Fibroblast of villous mesenchyme (primary cell): ENCODE measurements around the gene TPCN2. TPM values are rescaled to one million over a fixed set of nuclear protein-coding genes. Genes with fewer than 3 reads are reported as not detected.

Source experiments
- DNase-seq: peaks from one replicate; pipeline ENCODE4 v3.0.0-alpha.2; 2010; ENCODE audit warnings: low read depth
- H3K4me3 ChIP-seq: 2 replicates; pipeline ENCODE4 v1.5.1; 2011; ENCODE audit warnings: low read depth, mild to moderate bottlenecking, low read length
- total RNA-seq: library from RNA; depleted of rRNA; stranded (reverse); fragments of >200 nt; gene quantifications from 2 replicates; pipeline ENCODE4 v1.2.3, GENCODE V29; 2012
- TF ChIP-seq, protein P1 (sequence below): IDR thresholded peaks from 2 replicates; pipeline ENCODE4 v1.5.1; 2012; ENCODE audit warnings: low read depth, mild to moderate bottlenecking, low read length; ENCODE audit not compliant: insufficient read depth

TPCN2 gene
- total RNA-seq, 1 donor = 10.4 TPM

DNA sequence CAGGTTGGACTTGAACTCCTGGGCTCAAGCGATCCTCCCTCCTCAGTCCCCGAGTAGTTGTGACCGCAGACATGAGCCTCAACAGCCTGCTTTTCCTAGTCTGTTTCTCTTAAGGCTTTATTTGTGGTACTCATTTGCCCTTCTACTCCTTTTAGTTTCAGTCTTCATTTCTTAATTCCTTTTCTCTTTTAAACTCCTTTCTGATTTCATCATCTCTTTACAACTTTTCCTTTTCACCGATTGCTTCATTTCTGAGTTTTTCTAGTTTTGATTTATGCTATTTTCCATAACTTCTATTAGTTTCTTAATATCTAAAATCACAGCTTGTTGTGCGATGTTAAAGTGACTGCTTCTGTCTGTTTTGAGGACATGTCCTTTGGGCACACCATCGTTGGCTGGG lies 18.4 kb upstream of the TPCN2 start:
- TF ChIP-seq, protein P1, sequence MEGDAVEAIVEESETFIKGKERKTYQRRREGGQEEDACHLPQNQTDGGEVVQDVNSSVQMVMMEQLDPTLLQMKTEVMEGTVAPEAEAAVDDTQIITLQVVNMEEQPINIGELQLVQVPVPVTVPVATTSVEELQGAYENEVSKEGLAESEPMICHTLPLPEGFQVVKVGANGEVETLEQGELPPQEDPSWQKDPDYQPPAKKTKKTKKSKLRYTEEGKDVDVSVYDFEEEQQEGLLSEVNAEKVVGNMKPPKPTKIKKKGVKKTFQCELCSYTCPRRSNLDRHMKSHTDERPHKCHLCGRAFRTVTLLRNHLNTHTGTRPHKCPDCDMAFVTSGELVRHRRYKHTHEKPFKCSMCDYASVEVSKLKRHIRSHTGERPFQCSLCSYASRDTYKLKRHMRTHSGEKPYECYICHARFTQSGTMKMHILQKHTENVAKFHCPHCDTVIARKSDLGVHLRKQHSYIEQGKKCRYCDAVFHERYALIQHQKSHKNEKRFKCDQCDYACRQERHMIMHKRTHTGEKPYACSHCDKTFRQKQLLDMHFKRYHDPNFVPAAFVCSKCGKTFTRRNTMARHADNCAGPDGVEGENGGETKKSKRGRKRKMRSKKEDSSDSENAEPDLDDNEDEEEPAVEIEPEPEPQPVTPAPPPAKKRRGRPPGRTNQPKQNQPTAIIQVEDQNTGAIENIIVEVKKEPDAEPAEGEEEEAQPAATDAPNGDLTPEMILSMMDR = no peak
- peak; percentile 36 for DNase-seq
- H3K4me3 ChIP-seq = no peak overlapping the region

DNA sequence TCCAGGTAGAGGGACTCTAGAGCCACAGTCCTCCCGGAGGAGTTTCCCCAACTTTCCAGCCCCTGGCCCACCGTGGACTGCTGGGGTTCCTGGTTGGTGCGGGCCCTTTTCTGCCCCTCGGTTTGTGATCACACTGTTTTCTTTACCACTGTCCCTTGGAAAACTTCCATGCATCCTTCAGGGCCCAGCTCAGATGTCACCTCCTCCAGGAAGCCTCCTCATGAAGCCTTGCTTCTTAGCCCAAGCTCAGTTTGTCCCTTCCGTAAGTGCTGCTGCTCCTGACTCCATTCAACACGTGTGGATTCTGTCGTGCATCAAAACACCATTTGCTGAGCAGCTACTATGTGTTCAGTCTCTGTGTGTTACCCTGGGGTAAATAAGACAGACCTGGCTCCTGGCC lies 15.9 kb upstream of the TPCN2 start:
- no peak overlapping the region for H3K4me3 ChIP-seq
- DNase-seq = no peak
- TF ChIP-seq, protein P1 = no peak

DNA sequence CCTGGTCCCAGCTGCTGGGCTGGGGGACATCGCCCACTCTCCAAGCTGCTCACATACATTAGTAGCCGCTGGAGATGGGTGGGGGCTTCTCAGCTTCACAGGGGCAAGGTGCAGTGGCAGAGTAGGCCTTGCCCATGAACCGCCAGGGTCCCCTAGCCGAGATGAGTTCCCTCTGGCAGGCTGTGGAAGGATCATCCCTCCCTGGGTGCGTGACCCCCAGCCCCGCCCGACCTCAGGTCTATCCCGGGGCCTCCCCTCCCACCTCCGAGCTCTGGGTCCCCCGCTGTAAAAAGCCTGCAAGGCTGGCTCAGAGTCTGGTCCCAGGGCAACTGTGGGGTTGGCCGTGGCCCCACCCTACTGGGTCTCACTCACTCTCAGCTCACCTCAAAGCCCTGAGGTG lies 15.3 kb upstream of the TPCN2 start:
- TF ChIP-seq, protein P1 = no peak
- no peak overlapping the region for H3K4me3 ChIP-seq
- no peak for DNase-seq

DNA sequence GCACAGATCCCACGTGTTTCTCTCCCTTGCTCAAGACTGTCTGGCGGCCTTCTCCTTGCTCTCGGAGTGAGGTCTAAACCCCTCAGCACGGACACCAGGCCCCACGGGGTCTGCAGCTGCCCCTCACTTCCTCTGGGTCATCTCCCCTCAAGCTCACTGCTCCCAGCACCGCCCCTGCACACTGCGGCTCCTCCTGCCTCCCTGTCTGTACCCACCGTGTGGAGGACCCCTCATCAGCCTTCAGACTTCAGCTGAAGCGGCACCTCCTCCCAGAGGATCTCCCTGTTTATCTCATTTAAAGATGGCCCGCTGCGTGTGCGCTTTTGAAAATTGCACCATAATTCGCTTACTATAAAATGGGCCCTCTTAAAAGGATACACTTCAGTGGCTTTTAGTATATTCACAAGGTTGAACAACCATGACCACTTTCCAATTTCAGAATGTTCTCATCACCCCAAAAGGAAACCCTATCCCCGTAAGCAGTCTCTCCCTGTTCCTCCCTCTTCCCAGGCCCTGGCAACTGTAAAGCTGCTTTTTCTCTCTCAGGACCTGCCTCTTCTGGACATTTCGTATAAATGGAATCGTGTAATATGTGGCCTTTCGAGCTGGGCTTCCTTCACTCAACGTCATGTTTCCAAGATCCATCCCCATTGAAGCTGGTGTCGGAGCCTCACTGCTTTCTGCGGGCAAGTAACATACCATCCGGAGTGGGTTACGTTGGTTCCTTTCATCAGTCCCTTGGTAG lies 14.4 kb upstream of the TPCN2 start:
- no peak overlapping the region for H3K4me3 ChIP-seq
- TF ChIP-seq, protein P1 = no peak
- DNase-seq = no peak

DNA sequence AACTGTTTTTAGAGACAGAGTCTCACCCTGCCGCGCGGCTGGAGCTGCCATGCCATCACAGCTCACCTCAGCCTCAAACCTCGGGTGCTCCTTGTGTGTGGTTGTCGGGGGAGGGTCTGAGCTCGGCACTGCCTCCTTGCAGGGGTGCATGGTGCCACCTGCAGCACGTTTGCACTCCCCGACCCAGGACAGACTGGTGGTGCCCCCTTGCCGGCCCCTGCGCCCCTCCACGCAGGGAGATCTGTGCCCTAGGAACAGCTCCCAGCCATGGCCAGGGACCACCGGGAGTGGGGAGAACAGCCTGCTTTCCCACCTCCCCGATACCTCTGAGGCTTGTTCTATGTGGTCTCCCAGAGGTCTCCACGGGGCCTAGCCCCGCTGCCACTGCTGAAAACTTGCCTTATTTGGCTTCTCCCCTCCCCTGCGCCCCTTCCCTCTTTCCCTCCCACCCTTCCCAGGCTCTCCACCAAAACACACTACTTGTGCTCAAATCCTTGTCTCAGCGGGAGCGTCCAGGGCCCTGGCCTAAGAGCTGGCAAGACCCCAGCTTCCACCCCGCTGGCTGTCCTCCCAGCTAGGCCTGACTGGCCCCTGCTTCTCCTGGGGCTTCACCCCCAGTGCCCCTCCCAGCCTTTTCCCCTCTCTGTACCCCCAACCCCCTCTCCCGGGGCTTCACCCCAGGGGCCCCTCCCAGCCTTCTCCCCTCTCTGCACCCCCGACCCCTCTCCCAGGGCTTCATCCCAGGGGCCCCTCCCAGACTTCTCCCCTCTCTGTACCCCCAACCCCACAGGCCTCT lies 13.4 kb upstream of the TPCN2 start:
- TF ChIP-seq, protein P1 = no peak
- no peak for DNase-seq
- H3K4me3 ChIP-seq = no peak overlapping the region

DNA sequence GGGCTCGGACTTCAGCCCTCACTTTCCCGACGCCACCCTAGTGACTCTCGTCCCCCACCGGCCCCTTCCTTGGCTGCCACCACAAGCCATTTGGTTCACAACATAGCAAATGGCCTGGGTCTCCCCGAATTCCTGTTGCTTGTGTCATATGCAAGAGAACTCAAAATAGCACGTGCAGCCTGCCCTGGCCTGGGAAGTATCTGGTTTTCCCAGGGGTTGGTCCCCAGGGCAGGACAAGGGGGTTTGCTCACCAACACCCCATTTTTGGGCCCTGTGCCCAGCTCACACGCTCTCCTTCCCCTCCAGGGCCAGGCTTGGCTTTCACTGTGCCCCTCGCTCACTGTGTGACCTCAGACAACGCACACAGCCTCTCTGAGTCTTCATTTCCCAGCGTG lies 12.8 kb upstream of the TPCN2 start:
- peak; percentile 62 for DNase-seq
- TF ChIP-seq, protein P1 = no peak
- H3K4me3 ChIP-seq = no peak overlapping the region
